GM19328 (cell line): Measurements from ENCODE around the gene SMIM41.

Experiments
- ATAC-seq: cut with Tn5 transposase; IDR thresholded peaks from one replicate; pipeline ENCODE4 v1.9.1; 2021; ENCODE audit warnings: mild to moderate bottlenecking, moderate library complexity; ENCODE audit not compliant: unreplicated experiment

SMIM41 gene

DNA sequence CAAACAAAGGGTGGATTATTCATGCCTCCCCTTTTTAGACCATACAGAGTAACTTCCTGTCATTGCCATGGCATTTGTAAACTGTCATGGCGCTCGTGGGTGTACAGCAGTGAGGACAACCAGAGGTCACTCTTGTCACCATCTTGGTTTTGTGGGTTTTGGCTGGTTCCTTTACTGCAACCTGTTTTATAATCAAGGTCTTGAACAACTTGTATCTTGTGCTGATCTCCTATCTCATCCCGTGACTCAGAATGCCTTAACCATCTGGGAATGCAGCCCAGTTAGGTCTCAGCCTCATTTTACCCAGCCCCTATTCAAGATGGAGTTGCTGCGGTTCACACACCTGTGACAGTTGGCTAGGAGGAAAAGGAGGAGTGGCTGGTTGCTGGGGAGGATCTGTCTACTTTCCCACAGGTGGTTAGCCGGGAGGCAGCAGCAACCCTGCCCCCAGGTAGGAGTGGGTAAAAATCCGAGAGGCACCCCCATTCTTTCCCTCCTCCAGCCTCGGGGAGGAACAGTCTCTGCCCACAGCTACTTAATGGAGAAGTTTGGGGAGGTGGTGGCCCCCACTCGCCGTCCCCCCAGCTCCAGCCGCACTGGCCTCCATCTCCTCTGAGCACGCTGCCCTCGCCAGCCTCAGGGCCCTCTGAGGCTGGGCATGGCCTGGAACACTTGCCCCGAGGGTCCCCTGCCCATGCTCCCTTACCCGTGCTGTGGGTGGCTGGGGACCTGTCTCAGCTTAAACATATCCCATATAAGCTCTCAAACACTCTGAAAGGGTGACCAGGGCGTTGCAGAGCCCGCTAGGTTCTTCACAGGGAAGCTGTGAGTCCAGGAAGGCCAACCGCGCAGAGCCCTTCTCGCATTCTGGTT lies 41.7 kb downstream of the SMIM41 start:
- no peak for ATAC-seq

DNA sequence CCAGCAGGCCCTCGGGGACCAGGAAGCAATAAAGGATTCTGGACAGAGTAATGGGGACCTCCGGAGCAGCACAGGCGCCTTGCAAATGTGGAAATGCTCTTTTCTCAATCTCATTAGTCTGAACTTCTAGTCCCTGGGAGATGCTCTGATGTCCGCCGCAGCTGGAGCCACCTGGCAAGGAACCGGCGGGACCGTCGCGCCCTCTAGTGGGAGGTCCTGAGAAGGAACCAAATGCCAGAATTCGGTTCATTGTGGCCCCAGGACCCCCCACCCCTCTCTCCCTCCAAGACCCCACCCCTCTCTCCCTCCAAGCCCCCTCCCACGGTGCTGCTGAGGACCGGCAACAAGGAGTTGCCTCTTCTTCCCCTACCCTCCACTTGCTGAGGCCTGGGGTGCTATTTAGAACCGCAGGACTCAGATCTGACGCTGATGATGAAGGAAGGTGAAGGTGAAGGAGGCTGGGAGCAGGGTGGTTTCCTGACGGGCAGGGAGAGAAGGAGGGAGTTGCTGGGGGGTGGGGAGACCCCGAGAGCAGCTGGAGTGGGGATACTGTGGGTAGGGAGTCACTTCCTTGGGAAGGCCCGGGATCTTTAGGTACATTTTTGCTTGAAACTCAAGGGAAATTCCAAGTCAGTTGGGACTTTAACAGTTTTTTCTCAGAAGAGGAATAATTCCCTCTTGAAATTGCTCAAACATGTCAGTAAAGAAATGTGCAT lies 42.5 kb downstream of the SMIM41 start:
- no peak for ATAC-seq

DNA sequence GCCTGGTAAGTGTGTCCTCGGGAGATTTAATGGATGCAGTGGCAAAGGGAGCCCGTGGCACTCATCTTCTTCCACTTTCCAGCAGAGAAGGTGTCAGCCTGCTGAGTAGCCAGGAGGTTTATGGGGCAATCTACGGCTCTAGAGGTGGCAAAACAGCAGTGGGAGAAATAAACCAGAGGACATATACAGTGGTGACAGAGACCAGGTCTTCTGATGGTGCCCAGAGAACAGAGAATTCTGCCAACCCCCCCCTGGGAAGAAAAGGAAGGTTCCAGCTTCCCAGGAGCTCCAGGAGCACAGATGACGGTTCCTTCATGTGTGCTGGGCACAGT lies 43.0 kb downstream of the SMIM41 start:
- no peak for ATAC-seq

DNA sequence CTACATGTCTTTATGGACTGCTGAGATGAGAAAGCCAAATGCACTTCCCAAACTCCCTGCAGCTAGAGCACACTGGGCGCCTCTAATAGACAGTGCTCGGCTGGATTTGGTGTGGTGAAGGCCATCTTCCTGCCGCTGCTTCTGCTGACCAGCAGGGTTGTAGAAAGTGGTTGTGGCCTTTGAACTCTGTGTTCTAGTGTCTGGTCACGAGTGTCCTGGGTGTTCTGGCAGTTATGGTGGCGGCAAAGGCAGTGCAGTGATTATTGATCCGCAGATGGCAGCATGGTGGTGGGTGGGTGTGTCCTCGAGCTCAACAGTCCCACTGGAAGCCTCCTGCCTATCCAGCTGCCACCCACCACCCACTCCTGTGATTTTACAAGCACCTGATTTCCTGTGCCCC lies 43.4 kb downstream of the SMIM41 start:
- ATAC-seq, result no peak

DNA sequence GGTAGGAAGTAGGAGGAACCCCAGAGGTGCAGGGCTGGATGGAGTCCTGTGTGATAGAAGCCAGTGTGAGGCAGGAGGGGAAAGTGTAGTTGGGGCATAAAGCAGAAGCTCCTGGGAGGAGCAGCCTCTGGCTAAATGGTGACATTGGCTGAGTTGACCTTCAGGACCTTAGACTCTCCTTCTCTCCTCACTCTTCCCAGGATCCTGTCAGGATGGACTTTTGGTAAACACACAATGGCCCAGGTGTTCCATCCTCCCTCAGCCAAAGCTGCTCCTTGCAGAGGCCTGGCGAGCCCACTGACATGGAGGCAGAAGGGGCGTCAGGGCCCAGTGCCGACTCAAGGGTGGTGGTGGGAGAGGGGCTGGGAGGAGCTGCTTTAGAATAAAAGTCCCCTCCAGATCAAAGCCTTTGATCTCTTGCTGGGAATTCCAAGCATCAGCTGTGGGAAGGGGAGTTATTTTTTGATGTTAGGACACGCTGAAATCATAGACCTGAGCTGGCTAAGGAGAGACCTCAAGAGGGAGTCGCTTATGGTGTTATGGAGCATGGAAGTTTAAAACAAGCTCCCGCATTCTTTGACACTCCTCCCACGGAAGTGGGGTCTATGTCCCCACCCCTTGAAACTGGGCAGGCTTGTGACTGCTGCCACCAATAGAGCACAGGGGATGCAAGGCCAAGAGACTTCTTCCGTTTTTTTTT lies 44.1 kb downstream of the SMIM41 start:
- ATAC-seq, result no peak

DNA sequence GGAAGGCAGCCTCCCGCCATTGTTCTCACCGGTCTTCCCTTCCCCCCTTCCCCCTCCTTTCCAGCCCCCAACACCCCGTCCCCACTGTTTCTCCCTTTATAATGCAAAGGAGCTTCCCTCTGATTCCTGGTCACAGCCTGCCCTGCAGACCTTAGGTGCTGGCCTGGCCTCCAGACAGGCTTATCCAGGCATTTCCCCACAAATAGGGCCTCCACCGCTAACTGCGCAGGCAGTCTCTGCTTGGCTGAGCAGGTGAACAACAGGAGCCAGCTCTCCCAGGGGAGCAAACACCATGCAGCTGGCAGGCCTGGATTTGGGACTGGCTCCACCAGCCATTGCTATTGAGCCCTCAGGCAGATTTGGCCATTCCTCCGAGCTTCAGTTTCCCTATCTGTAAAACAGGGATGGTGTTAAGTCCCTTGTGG lies 46.0 kb downstream of the SMIM41 start:
- no peak for ATAC-seq

DNA sequence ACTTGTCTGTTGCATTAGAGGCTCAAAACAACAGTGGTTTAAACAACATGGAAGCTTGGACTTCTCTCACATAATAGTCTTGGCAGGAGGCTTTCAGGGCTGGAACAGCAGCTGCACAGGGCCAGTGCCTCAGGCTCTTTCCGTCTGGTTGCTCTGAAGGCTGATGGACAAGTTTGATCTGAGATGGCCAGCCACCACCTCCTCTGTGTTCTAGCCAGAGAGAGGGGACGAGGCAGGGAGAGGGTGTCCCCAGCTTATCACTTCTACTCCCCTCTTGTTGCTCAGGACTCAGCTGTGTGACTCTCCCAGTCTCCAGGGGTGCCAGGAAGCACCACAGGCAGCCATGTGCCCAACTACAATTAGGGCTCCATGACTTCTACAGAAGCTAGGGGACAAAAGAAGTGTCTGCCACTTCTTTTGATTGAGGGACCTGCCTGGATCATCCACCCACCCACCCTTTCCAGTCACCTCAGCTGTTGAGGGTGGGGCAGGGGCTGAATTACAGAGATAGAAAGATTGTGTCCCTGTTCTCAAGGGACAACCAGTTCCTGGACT lies 46.6 kb downstream of the SMIM41 start:
- no peak for ATAC-seq

DNA sequence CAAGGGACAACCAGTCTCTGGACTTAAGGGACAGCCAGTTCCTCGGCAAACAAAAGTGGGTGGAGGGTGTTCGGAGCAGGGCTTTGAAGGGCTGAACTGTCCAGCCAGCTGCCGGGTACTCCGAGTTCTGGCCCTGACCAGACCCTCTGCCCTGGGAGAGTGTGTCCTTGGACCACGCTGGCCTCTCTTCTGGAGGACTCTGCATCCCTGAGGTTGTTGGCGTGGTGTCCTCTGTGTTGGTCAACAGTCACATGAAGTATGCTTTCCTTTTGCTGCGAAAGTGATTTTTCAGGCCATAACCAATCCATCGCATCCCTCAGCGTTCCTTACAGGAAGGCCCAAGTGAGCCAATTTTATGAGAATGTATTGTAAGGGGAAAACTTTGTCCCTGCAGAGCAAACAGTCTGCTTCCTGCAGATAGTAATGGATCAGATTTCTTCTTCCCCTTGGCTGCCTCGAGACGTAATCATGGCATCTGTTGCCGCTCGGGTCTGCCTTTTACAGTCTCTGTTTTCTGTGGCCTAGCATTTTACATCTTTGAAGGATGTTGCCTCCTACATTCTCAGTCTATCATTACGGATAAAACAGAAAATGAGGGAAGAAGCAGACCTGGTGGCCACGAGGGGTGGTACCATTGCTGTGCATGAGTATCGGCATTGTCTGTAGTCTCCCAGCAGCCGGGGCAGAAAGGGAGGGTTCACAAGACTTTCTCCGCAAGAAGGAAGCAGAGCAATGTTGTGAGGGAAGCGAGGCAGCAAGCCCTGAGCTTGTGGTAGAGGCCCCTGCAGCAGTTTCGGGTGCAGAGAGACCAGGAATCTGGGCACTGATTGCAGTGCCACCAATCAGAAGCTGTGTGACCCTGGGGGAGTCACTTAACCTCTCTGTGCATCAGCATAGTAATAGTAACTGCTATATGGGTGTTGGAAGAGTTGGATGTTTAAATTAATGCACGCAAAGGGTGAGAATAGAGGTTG lies 47.4 kb downstream of the SMIM41 start:
- ATAC-seq, result no peak

DNA sequence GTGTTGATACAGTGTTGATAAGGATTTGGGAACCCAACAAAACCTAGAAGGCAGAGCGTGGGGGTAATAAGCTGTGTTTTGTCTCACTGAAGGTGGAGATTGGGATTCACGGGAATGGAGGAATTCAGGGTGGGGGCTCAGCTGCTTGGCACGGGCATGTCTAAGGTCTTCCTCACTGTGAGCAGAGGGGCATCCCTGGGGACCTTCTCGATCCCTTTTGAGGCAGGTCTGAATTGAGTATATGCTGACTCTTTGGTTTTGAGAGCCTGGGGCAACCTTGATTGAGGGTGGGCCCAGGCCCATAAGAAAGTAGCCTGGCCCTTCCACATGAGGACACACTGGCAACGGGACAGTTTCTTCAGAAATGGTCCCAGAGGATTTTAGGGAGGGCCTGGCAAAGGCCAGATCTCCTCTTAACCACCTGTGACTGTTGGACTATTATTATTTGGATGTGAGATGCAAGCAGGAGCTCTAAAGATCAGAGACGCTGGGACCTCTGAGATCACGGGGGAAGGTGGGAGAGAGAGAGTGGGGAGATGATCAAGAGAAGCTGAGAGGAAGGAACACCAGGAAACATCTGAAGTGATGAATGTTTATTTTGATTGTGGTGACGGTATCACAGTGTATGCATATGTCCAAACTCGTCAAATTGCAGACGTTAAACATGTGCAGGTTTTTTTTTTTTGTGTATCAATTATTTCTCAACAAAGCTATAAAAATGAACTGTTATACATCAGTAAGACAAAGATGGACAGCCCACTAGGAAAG lies 48.4 kb downstream of the SMIM41 start:
- no peak for ATAC-seq

DNA sequence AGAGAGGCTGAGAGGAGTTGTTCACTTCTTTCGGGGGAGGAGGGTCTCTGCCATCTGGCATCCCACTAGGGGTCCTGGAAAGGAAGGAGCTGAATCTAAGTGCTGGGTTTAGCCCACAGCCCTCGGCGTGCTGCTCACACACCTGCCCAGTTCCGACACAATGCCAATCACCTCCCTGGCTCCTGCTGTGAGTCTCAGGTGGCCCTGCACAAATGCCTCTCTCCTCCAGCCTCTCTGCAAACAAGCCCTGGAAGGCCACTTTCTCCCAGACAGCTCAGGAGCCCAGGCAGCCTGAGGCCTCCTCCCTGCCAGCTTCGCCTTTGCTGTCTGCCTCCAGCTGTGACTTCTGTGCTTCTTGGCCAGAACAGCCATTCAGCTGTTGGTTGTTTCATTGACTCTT lies 51.2 kb downstream of the SMIM41 start:
- no peak for ATAC-seq

DNA sequence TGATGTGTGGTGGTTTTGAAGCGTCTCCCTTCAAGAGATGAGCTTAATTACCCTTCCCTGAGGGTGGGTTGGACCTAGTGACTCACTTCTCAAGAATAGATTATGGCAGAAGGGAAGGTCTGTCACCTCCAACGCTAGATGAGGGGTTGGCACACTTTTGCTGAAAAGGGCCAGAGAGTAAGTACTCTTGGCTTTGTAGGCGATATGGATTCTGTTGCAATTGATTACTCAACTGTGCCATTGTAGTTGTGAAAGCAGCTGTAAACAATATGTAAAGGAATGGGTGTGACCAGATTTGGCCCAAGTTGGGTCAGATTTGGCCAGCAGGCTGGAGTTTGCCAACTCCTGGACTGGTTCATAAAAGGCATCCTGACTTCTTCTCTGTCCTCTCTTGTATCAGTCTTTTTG lies 53.3 kb downstream of the SMIM41 start:
- ATAC-seq, result no peak

DNA sequence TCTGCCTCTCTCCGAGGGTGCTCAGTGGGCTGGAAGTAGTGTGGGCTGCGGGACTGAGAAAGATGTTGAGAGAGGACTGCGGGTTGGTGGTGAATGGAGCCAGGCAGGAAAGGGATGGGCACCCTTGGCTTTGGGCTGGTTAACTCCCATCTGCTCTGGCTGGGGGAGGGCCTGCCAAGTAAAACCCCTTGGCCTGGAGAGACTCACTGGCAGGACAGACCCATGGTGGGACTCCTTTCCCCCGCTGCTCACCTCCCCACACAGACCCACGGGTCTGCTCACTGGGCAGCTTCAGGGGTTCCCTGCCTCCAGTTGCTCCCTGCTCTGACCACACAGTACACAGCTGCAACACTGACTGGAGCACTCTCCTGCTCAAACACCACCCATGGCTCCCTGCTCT lies 58.2 kb downstream of the SMIM41 start:
- ATAC-seq, result no peak

DNA sequence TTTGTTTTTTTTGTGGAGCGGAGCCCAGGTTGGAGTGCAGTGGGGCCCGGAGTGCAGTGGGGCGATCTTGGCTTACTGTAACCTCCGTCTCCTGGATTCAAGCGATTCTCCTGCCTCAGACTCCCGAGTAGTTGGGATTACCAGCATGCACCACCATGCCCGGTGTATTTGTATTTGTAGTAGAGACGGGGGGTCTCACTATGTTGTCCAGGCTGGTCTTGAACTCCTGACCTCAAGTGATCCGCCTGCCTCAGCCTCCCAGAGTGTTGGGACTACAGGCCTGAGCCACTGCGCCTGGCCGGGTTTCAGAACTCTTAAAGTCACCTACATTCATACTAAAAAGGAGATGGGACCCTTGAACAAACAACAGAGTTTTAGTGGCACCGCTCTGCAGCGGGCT lies 59.6 kb downstream of the SMIM41 start:
- ATAC-seq, result no peak

DNA sequence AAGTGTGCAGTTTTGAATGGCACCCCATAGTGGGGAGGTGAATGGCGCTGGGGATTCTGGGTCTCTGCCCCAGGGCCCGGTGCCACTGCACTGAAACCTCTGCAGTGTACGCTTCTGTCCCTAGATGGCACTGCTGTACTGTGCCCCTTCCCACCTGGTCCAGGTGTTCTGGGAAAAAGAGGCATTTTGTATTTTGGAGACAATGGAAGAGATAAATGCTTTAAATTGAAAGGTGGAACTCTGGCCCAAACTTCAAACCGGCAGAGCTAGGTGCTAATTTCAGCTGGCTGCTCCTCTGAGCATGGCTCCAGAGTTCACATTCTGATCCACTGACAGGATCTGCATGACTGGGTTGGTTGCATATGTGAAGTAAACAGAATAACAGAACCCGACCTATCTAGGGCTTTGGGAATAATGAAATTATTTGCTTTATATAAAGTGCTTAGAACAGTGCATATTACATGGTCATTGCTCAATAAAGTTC lies 60.1 kb downstream of the SMIM41 start:
- no peak for ATAC-seq

DNA sequence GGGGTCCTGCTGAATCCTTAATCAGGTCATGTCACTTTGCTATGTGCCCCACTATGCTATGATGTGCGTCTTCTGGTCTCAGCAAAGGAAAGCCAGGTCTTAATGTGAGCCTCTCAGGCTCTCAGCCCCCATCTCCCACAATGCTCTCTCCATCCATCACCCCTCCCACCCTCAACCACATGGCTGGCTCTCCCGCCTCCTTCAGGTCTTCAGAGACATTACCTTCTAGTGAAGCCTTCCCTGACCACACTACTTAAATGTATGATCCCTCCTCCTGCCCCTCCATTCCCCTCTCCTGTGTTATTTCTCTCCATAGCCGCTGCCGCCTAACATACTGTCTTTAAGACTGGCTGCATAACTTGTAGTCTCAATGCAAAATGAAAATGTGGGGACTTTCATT lies 61.8 kb downstream of the SMIM41 start:
- no peak for ATAC-seq

DNA sequence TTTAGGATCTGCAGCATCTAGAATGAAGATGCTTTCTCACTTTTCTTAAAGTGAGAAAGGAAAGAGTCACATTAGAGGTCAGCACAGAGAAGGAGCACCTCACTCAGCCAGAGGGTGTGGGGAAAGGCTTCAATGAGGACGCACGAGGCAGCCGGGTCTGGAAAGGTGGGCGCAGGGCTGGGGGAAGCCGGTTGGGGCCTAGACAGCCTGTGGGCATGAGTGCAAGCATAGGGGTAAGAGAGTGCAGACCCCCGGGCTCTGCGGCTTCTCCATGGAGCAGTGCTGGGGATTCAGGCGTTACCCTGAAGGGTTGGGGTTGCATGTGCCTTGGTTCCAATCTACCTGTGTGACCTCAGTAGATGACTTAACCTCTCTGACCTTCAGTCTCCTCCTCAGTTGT lies 62.4 kb downstream of the SMIM41 start:
- no peak for ATAC-seq

DNA sequence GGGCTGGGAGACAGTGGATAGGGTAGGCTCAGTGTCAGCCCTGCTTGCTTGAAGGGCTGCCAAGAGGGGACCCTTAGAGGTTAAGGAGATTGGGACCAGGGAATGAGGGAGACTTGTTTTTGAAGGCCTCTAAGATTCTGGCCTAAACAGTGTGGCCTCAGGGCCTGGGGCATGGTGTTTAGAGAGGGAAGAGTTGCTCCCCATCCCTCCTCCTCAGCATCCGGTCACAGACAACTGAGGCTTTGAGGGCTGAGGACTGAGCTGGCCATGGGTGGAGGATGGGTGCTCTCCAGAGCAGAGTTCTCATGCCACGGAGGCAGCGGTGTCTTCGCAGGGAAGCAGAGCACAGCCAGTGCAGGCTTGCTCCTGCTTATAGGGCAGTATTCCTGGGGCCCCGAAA lies 62.9 kb downstream of the SMIM41 start:
- ATAC-seq, result no peak

DNA sequence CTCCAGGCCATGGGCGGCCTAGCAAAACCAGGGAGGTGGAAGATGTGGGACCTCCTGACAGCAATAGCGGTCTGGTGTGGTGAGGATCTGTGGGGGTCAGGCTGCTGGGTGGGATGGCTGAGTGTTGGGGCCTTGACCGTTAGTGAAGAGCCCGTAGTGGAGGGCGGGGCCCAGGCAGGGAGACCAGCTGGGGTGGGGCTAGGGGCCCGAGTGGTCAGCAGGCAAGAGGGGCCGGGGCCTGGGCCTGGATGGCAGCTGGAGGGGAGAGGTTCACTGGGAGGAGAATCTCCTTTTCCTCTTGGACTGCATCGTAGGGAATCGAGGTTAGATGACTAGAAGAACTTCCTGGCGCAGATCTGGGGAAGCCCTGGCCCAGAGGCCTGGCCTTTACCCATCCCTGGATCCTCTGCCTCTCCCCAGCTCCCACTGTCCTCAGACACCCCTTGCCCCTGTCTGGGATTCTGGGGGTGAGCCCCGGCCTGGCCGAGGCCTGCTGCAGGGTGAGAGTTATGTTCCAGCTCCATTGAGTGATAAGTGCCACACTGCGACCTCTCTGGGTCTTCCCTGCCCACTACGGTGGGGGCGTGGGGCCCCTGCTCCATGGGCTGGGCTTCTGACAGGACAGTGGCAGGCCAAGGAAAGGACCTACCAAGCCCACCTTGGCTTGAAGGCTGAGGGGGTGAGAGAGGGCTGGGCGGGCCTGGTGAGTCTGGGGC lies 65.2 kb downstream of the SMIM41 start:
- no peak for ATAC-seq
